Muscle of leg (tissue), 11 donors: Measurements from ENCODE around the gene PHYKPL. TPM values are rescaled to one million over a fixed set of nuclear protein-coding genes. Genes with fewer than 3 reads are reported as not detected.
"Not testable (repeated sequence)": the region's sequence is repeated elsewhere in the genome, so short reads cannot be mapped to it uniquely, and the experiment has no call there.

Experiments used
- DNase-seq: peaks from one replicate; pipeline ENCODE4 v3.0.0; 2013
- H3K27ac ChIP-seq: one replicate; pipeline ENCODE4 v1.5.1; 2013; ENCODE audit warnings: mild to moderate bottlenecking, low read length, control low read depth
- H3K27me3 ChIP-seq: one replicate; pipeline ENCODE4 v1.6.1; 2013; ENCODE audit warnings: low read length; ENCODE audit not compliant: control insufficient read depth, insufficient read depth
- H3K36me3 ChIP-seq: one replicate; pipeline ENCODE4 v1.6.1; 2013; ENCODE audit warnings: low read length; ENCODE audit not compliant: control insufficient read depth, insufficient read depth
- H3K4me1 ChIP-seq: one replicate; pipeline ENCODE4 v1.6.1; 2013; ENCODE audit warnings: low read length; ENCODE audit not compliant: control insufficient read depth, insufficient read depth
- H3K4me3 ChIP-seq: one replicate; pipeline ENCODE4 v1.5.1; 2013; ENCODE audit warnings: low read length, control low read depth
- H3K9me3 ChIP-seq: replicated peaks from 2 replicates; pipeline ENCODE4 v1.6.1; 2013; ENCODE audit warnings: low read depth, low read length; ENCODE audit not compliant: control insufficient read depth
- WGBS: methylation state at CpG from one replicate; pipeline ENCODE4 v1.1.5; 2013; ENCODE audit warnings: missing lambda C conversion rate; ENCODE audit not compliant: insufficient coverage; 5-methylcytosine and 5-hydroxymethylcytosine counted together
- polyA plus RNA-seq, 8 donors: library from polyadenylated mRNA; unstranded; fragments of 120-200 nt; gene quantifications; one replicate each; pipeline versions ENCODE4 v1.2.1 to v1.2.3, GENCODE V29; 2013; ENCODE audit warnings: inconsistent platforms in 1 of 8, low replicate concordance in 1 of 8; ENCODE audit not compliant: insufficient read length in 8 of 8, insufficient read depth in 1 of 8
- total RNA-seq: library from RNA; stranded (reverse); fragments of 120-200 nt; gene quantifications from one replicate; pipeline ENCODE4 v1.2.4, GENCODE V29; 2013

The PHYKPL gene
- total and polyA plus RNA-seq, 9 donors: 36.0 to 81.7 (median 45.3) TPM

DNA sequence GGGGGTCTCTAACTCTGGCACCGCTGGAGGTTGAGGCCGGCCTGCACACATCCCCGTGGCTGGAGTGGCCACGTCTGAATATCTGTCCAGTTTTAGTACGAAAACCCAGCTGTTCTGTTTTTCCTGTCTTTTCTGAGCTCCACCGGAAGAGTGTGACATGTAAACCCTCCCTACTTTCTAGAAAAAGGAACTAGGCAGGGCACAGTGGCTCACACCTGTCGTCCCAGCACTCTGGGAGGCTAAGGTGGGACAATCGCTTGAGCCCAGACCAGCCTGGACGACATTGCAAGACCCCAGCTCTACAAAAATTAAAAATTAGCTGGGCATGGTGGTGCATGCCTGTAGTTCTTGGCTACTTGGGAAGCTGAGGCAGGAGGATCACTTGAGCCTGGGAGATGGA, 8.2 kb upstream of the PHYKPL start:
- Histone ChIP-seq H3K27ac (no peak overlapping the region), H3K4me1 (peaks cover 34% of the 10 kb centered on the region)

GRCh38 chr5:178240341-178240741, 7.7 kb upstream of the PHYKPL start:
- 80% methylated on average over 10 of the region's 19 CpGs for WGBS
- no peaks in the 10 kb centered on the region for H3K27me3 ChIP-seq
- H3K27ac ChIP-seq: no peak overlapping the region
- H3K4me1 ChIP-seq: peaks cover 34% of the 10 kb centered on the region
- no peak for DNase-seq
- H3K9me3 ChIP-seq: no peaks in the 10 kb centered on the region
- no peaks in the 10 kb centered on the region for H3K36me3 ChIP-seq
- no peak overlapping the region for H3K4me3 ChIP-seq

More for the DNA sequence above, 8.2 kb upstream of the PHYKPL start:
- H3K4me3 ChIP-seq: no peak overlapping the region
- no peaks in the 10 kb centered on the region for H3K36me3 ChIP-seq
- no peaks in the 10 kb centered on the region for H3K27me3 ChIP-seq
- no peak for DNase-seq
- WGBS: 76% methylated on average over 5 of the region's 9 CpGs
- H3K9me3 ChIP-seq: no peaks in the 10 kb centered on the region

- H3K36me3 ChIP-seq, H3K9me3 ChIP-seq, DNase-seq, H3K27me3 ChIP-seq, H3K4me3 ChIP-seq, H3K27ac ChIP-seq: not testable (repeated sequence)
- 55% methylated on average over 12 of the region's 16 CpGs for WGBS
- H3K4me1 ChIP-seq: peaks cover 39% of the 10 kb centered on the region
These were observed 7.2 kb upstream of the PHYKPL start for GRCh38 chr5:178239626-178240301.

GRCh38 chr5:178238711-178239592, 6.3 kb upstream of the PHYKPL start:
- no peaks in the 10 kb centered on the region for H3K9me3 ChIP-seq
- no peaks in the 10 kb centered on the region for H3K27me3 ChIP-seq
- DNase-seq: no peak
- no peaks in the 10 kb centered on the region for H3K36me3 ChIP-seq
- H3K4me1 ChIP-seq: peaks cover 39% of the 10 kb centered on the region
- WGBS: 83% methylated on average over 4 of the region's 17 CpGs
- H3K27ac ChIP-seq: no peak overlapping the region
- no peak overlapping the region for H3K4me3 ChIP-seq

GRCh38 chr5:178238313-178238635, 5.7 kb upstream of the PHYKPL start:
- no peaks in the 10 kb centered on the region for H3K9me3 ChIP-seq
- WGBS: 57% methylated on average over 1 of the region's 6 CpGs
- H3K27ac ChIP-seq: no peak overlapping the region
- H3K4me1 ChIP-seq: peaks cover 40% of the 10 kb centered on the region
- no peak for DNase-seq
- no peaks in the 10 kb centered on the region for H3K27me3 ChIP-seq
- H3K36me3 ChIP-seq: no peaks in the 10 kb centered on the region
- no peak overlapping the region for H3K4me3 ChIP-seq

DNA sequence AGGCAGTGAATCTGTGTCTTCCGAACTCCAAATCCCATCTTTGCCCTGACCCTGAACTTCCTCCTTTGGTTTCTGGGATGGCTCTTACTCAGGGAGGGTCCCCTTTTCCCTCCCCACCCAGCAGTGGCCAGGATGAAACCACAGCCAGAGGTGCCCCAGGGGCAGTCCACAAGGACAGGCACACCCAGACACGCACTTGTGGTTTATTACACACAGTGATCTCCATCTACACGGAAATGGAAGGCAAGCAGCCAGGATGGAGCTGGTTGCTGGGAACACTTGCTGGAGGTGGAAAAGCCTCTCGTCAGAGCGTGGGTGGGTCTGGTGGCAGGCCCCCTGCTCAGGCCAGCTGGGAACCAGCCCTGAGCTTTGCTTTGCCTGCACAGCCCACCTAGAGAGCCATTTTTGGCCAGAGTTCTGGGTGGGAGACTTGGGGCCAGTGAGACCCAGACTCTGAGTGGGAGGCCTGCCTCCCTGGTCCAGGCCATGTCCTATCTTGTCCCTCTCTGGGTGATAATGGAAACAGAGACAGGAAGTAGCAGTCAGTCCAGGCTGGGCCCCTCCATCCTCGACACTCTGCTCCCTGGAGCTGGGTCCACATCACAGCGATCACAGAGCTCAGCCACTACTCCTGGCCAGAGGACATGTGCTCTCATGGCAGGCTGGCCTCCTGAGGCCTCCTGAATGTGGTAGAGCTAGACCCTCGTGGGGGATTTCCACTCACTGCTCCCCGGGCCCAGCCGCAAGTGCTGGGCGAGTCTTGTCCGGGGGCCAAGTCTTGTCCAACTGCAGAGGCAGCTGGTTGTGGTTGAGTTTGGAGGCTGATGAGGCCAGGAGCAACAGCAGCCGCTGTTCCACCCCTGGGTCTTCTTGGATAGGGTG, 5.1 kb upstream of the PHYKPL start:
- Histone ChIP-seq H3K9me3 (no peaks in the 10 kb centered on the region), H3K27ac (no peak overlapping the region), H3K4me1 (peaks cover 46% of the 10 kb centered on the region), H3K36me3 (no peaks in the 10 kb centered on the region), H3K27me3 (no peaks in the 10 kb centered on the region), H3K4me3 (no peak overlapping the region)
- 55% methylated on average over 10 of the region's 13 CpGs for WGBS
- no peak for DNase-seq

GRCh38 chr5:178236679-178237078, 4.1 kb upstream of the PHYKPL start:
- Histone ChIP-seq H3K27ac (no peak overlapping the region), H3K36me3 (no peaks in the 10 kb centered on the region), H3K4me3 (no peak overlapping the region), H3K27me3 (no peaks in the 10 kb centered on the region), H3K4me1 (peaks cover 49% of the 10 kb centered on the region), H3K9me3 (no peaks in the 10 kb centered on the region)
- no CpG with 5 or more reads among the region's 4 CpGs for WGBS
- DNase-seq: peak; percentile 43

- 86% methylated on average over 9 of the region's 9 CpGs for WGBS
These were observed 3.5 kb upstream of the PHYKPL start for GRCh38 chr5:178236126-178236525.

GRCh38 chr5:178235588-178235974, 3.0 kb upstream of the PHYKPL start:
- Histone ChIP-seq H3K4me3 (no peak overlapping the region), H3K9me3 (no peaks in the 10 kb centered on the region), H3K27ac (no peak overlapping the region), H3K4me1 (peaks cover 56% of the 10 kb centered on the region), H3K36me3 (peaks cover 10% of the 10 kb centered on the region), H3K27me3 (no peaks in the 10 kb centered on the region)
- DNase-seq: no peak
- WGBS: no CpG with 5 or more reads among the region's 3 CpGs

More at GRCh38 chr5:178236126-178236525, 3.5 kb upstream of the PHYKPL start:
- H3K27ac ChIP-seq: no peak overlapping the region
- no peaks in the 10 kb centered on the region for H3K27me3 ChIP-seq
- H3K9me3 ChIP-seq: no peaks in the 10 kb centered on the region
- H3K4me3 ChIP-seq: no peak overlapping the region
- peaks cover 54% of the 10 kb centered on the region for H3K4me1 ChIP-seq
- H3K36me3 ChIP-seq: peaks cover 5% of the 10 kb centered on the region
- DNase-seq: no peak
